ENCODE measurements around the gene ESRRB. TPM values are rescaled to one million over a fixed set of nuclear protein-coding genes. Genes with fewer than 3 reads are reported as not detected.

The ESRRB gene
- total RNA-seq, 1 donor from 2014 or later: 0.74 TPM

- Histone ChIP-seq H3K4me1 (no peaks in the 10 kb centered on the region), H3K9me3 (no peaks in the 10 kb centered on the region), H3K4me3 (no peak overlapping the region), H3K27ac (no peak overlapping the region), H3K27me3 (no peaks in the 10 kb centered on the region), H3K36me3 (no peaks in the 10 kb centered on the region)
- TF ChIP-seq CTCF (IDR thresholded peaks at IDR 0.05): no peak
- no peak for TF ChIP-seq POLR2A (IDR thresholded peaks at IDR 0.05)
- TF ChIP-seq POLR2AphosphoS5 (IDR thresholded peaks at IDR 0.05; ENCODE audit: insufficient read depth in 1 of 2, low read depth in 1 of 2): no peak
- intact Hi-C loops (cut with DNase I): no loop called here
- DNase-seq (ENCODE audit: extremely low spot score in 2 of 2): no peak
Observed at GRCh38 chr14:76551116-76551515, 175.2 kb downstream of the ESRRB start.

Other genes starting within 250 kb of the ESRRB start
- 34.6 TPM for gene GPATCH2L, start 224.2 kb upstream of the ESRRB start, total RNA-seq

Data from vagina (tissue), 2 donors.